ENCODE data around the gene TEDC1. TPM values are rescaled to one million over a fixed set of nuclear protein-coding genes. Genes with fewer than 3 reads are reported as not detected.

The TEDC1 gene
- total and polyA plus RNA-seq, 2 donors = 17.9 to 23.3 TPM

GRCh38 chr14:105503296-105503640 lies 12.2 kb downstream of the TEDC1 start:
- DNase-seq (ENCODE audit: low read depth in 6 of 9, low spot score in 9 of 9) = no peak
- Histone ChIP-seq H3K4me3 (ENCODE audit: low read length in 2 of 2) (no peak overlapping the region), H3K27ac (ENCODE audit: low read depth in 1 of 2, low read length in 1 of 2) (no peak overlapping the region), H3K36me3 (ENCODE audit: control insufficient read depth in 2 of 2, insufficient read depth in 2 of 2, low read length in 1 of 2) (peaks cover 0 to 10% of the 10 kb centered on the region in 2 donors), H3K27me3 (ENCODE audit: control insufficient read depth in 2 of 2, insufficient read depth in 1 of 2, low read length in 1 of 2) (peaks cover 0 to 12% of the 10 kb centered on the region in 2 donors), H3K4me1 (ENCODE audit: control insufficient read depth in 2 of 2, insufficient read depth in 2 of 2, low read length in 2 of 2) (no peaks in the 10 kb centered on the region), H3K9me3 (ENCODE audit: control insufficient read depth in 2 of 2, insufficient read depth in 1 of 2, low read length in 1 of 2) (no peaks in the 10 kb centered on the region)
- WGBS = 94% methylated on average over 7 of the region's 7 CpGs

- Histone ChIP-seq H3K27ac (ENCODE audit: low read depth in 1 of 2, low read length in 1 of 2) (no peak overlapping the region), H3K9me3 (ENCODE audit: control insufficient read depth in 2 of 2, insufficient read depth in 1 of 2, low read length in 1 of 2) (no peaks in the 10 kb centered on the region), H3K4me3 (ENCODE audit: low read length in 2 of 2) (no peak overlapping the region), H3K36me3 (ENCODE audit: control insufficient read depth in 2 of 2, insufficient read depth in 2 of 2, low read length in 1 of 2) (peaks cover 0 to 1% of the 10 kb centered on the region in 2 donors), H3K27me3 (ENCODE audit: control insufficient read depth in 2 of 2, insufficient read depth in 1 of 2, low read length in 1 of 2) (peaks cover 0 to 18% of the 10 kb centered on the region in 2 donors), H3K4me1 (ENCODE audit: control insufficient read depth in 2 of 2, insufficient read depth in 2 of 2, low read length in 2 of 2) (no peaks in the 10 kb centered on the region)
- no peak for DNase-seq (ENCODE audit: low read depth in 6 of 9, low spot score in 9 of 9)
- 82% methylated on average over 29 of the region's 29 CpGs for WGBS
Observed at GRCh38 chr14:105503935-105504692, 13.1 kb downstream of the TEDC1 start.

GRCh38 chr14:105505101-105505500 lies 14.1 kb downstream of the TEDC1 start:
- DNase-seq (ENCODE audit: low read depth in 6 of 9, low spot score in 9 of 9) = no peak
- H3K4me3 ChIP-seq (ENCODE audit: low read length in 2 of 2) = no peak overlapping the region
- H3K27ac ChIP-seq (ENCODE audit: low read depth in 1 of 2, low read length in 1 of 2) = no peak overlapping the region
- H3K36me3 ChIP-seq (ENCODE audit: control insufficient read depth in 2 of 2, insufficient read depth in 2 of 2, low read length in 1 of 2) = no peaks in the 10 kb centered on the region
- H3K27me3 ChIP-seq (ENCODE audit: control insufficient read depth in 2 of 2, insufficient read depth in 1 of 2, low read length in 1 of 2) = peaks cover 0 to 22% of the 10 kb centered on the region in 2 donors
- H3K4me1 ChIP-seq (ENCODE audit: control insufficient read depth in 2 of 2, insufficient read depth in 2 of 2, low read length in 2 of 2) = no peaks in the 10 kb centered on the region
- no peaks in the 10 kb centered on the region for H3K9me3 ChIP-seq (ENCODE audit: control insufficient read depth in 2 of 2, insufficient read depth in 1 of 2, low read length in 1 of 2)
- WGBS = 96% methylated on average over 16 of the region's 16 CpGs

- Histone ChIP-seq H3K4me3 (ENCODE audit: low read length in 2 of 2) (no peak overlapping the region), H3K4me1 (ENCODE audit: control insufficient read depth in 2 of 2, insufficient read depth in 2 of 2, low read length in 2 of 2) (no peaks in the 10 kb centered on the region), H3K27me3 (ENCODE audit: control insufficient read depth in 2 of 2, insufficient read depth in 1 of 2, low read length in 1 of 2) (peaks cover 0 to 34% of the 10 kb centered on the region in 2 donors), H3K27ac (ENCODE audit: low read depth in 1 of 2, low read length in 1 of 2) (no peak overlapping the region), H3K36me3 (ENCODE audit: control insufficient read depth in 2 of 2, insufficient read depth in 2 of 2, low read length in 1 of 2) (no peaks in the 10 kb centered on the region), H3K9me3 (ENCODE audit: control insufficient read depth in 2 of 2, insufficient read depth in 1 of 2, low read length in 1 of 2) (no peaks in the 10 kb centered on the region)
- no peak for DNase-seq (ENCODE audit: low read depth in 6 of 9, low spot score in 9 of 9)
- 64% methylated on average over 17 of the region's 17 CpGs for WGBS
Observed at GRCh38 chr14:105507247-105507646, 16.2 kb downstream of the TEDC1 start.

- DNase-seq (ENCODE audit: low read depth in 6 of 9, low spot score in 9 of 9) = no peak
- no peaks in the 10 kb centered on the region for H3K36me3 ChIP-seq (ENCODE audit: control insufficient read depth in 2 of 2, insufficient read depth in 2 of 2, low read length in 1 of 2)
- H3K27me3 ChIP-seq (ENCODE audit: control insufficient read depth in 2 of 2, insufficient read depth in 1 of 2, low read length in 1 of 2) = peaks cover 0 to 34% of the 10 kb centered on the region in 2 donors
- WGBS = 88% methylated on average over 16 of the region's 16 CpGs
- H3K4me3 ChIP-seq (ENCODE audit: low read length in 2 of 2) = no peak overlapping the region
- H3K9me3 ChIP-seq (ENCODE audit: control insufficient read depth in 2 of 2, insufficient read depth in 1 of 2, low read length in 1 of 2) = no peaks in the 10 kb centered on the region
- H3K4me1 ChIP-seq (ENCODE audit: control insufficient read depth in 2 of 2, insufficient read depth in 2 of 2, low read length in 2 of 2) = no peaks in the 10 kb centered on the region
- H3K27ac ChIP-seq (ENCODE audit: low read depth in 1 of 2, low read length in 1 of 2) = no peak overlapping the region
Observed at GRCh38 chr14:105508069-105508468, 17.0 kb downstream of the TEDC1 start.

- Histone ChIP-seq H3K9me3 (ENCODE audit: control insufficient read depth in 2 of 2, insufficient read depth in 1 of 2, low read length in 1 of 2) (no peaks in the 10 kb centered on the region), H3K36me3 (ENCODE audit: control insufficient read depth in 2 of 2, insufficient read depth in 2 of 2, low read length in 1 of 2) (no peaks in the 10 kb centered on the region), H3K4me3 (ENCODE audit: low read length in 2 of 2) (no peak overlapping the region), H3K4me1 (ENCODE audit: control insufficient read depth in 2 of 2, insufficient read depth in 2 of 2, low read length in 2 of 2) (no peaks in the 10 kb centered on the region), H3K27me3 (ENCODE audit: control insufficient read depth in 2 of 2, insufficient read depth in 1 of 2, low read length in 1 of 2) (peaks cover 0 to 34% of the 10 kb centered on the region in 2 donors), H3K27ac (ENCODE audit: low read depth in 1 of 2, low read length in 1 of 2) (no peak overlapping the region)
- 95% methylated on average over 12 of the region's 12 CpGs for WGBS
- no peak for DNase-seq (ENCODE audit: low read depth in 6 of 9, low spot score in 9 of 9)
Observed at GRCh38 chr14:105508601-105509000, 17.6 kb downstream of the TEDC1 start.

GRCh38 chr14:105517096-105517495 lies 26.1 kb downstream of the TEDC1 start:
- H3K36me3 ChIP-seq (ENCODE audit: control insufficient read depth in 2 of 2, insufficient read depth in 2 of 2, low read length in 1 of 2) = no peaks in the 10 kb centered on the region
- H3K27me3 ChIP-seq (ENCODE audit: control insufficient read depth in 2 of 2, insufficient read depth in 1 of 2, low read length in 1 of 2) = peaks cover 0 to 8% of the 10 kb centered on the region in 2 donors
- no peaks in the 10 kb centered on the region for H3K4me1 ChIP-seq (ENCODE audit: control insufficient read depth in 2 of 2, insufficient read depth in 2 of 2, low read length in 2 of 2)
- H3K9me3 ChIP-seq (ENCODE audit: control insufficient read depth in 2 of 2, insufficient read depth in 1 of 2, low read length in 1 of 2) = no peaks in the 10 kb centered on the region
- WGBS = 62% methylated on average over 5 of the region's 5 CpGs
- no peak overlapping the region for H3K27ac ChIP-seq (ENCODE audit: low read depth in 1 of 2, low read length in 1 of 2)
- no peak overlapping the region for H3K4me3 ChIP-seq (ENCODE audit: low read length in 2 of 2)
- no peak for DNase-seq (ENCODE audit: low read depth in 6 of 9, low spot score in 9 of 9)

- DNase-seq (ENCODE audit: low read depth in 6 of 9, low spot score in 9 of 9) = no peak
- Histone ChIP-seq H3K9me3 (ENCODE audit: control insufficient read depth in 2 of 2, insufficient read depth in 1 of 2, low read length in 1 of 2) (no peaks in the 10 kb centered on the region), H3K27ac (ENCODE audit: low read depth in 1 of 2, low read length in 1 of 2) (no peak overlapping the region), H3K36me3 (ENCODE audit: control insufficient read depth in 2 of 2, insufficient read depth in 2 of 2, low read length in 1 of 2) (no peaks in the 10 kb centered on the region), H3K27me3 (ENCODE audit: control insufficient read depth in 2 of 2, insufficient read depth in 1 of 2, low read length in 1 of 2) (peaks cover 0 to 27% of the 10 kb centered on the region in 2 donors), H3K4me3 (ENCODE audit: low read length in 2 of 2) (no peak overlapping the region), H3K4me1 (ENCODE audit: control insufficient read depth in 2 of 2, insufficient read depth in 2 of 2, low read length in 2 of 2) (no peaks in the 10 kb centered on the region)
- WGBS = 77% methylated on average over 14 of the region's 14 CpGs
Observed at GRCh38 chr14:105519946-105520698, 29.1 kb downstream of the TEDC1 start.

GRCh38 chr14:105525326-105525725 lies 34.3 kb downstream of the TEDC1 start:
- Histone ChIP-seq H3K27me3 (ENCODE audit: control insufficient read depth in 2 of 2, insufficient read depth in 1 of 2, low read length in 1 of 2) (peaks cover 52 to 72% of the 10 kb centered on the region in 2 donors), H3K27ac (ENCODE audit: low read depth in 1 of 2, low read length in 1 of 2) (no peak overlapping the region), H3K36me3 (ENCODE audit: control insufficient read depth in 2 of 2, insufficient read depth in 2 of 2, low read length in 1 of 2) (no peaks in the 10 kb centered on the region), H3K9me3 (ENCODE audit: control insufficient read depth in 2 of 2, insufficient read depth in 1 of 2, low read length in 1 of 2) (no peaks in the 10 kb centered on the region), H3K4me3 (ENCODE audit: low read length in 2 of 2) (no peak overlapping the region), H3K4me1 (ENCODE audit: control insufficient read depth in 2 of 2, insufficient read depth in 2 of 2, low read length in 2 of 2) (peaks cover 3 to 20% of the 10 kb centered on the region in 2 donors)
- WGBS = 94% methylated on average over 9 of the region's 9 CpGs
- DNase-seq (ENCODE audit: low read depth in 6 of 9, low spot score in 9 of 9) = no peak
